DOHH2 (cell line): ENCODE data around the gene CNNM3.

Experiments
- CTCF ChIP-seq: fragments of 200-600 bp; sonication (generic); IDR thresholded peaks from one replicate; pipeline ENCODE4 v1.5.1; 2014; ENCODE audit warnings: antibody characterized with exemption, mild to moderate bottlenecking, low read depth, low read length; ENCODE audit not compliant: poor library complexity, severe bottlenecking
- EZH2phosphoT487 ChIP-seq: fragments of 200-600 bp; sonication (generic); IDR thresholded peaks from 2 replicates; pipeline ENCODE4 v1.6.1; 2017; ENCODE audit warnings: borderline replicate concordance, mild to moderate bottlenecking, antibody characterized with exemption, low read length, moderate library complexity, mixed read lengths

DNA sequence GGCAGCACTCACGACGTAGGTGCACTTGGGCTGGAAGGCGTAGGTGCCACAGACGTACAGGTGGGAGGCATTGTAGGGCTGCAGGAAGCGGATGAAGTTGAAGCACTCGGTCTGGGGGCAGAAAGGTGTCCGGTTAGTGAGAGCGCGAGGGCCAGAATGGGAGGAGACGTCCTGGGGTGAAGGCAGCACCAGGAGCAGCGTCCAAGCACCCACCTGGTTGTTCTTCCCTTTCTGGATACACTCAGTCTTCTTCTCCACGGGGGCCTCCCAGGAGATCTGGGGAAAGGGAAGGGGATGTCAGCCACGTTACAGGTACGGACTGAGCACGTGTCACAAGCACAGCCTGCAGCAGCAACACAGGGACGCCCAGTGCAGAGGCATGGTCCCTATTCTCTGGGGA lies 49.6 kb downstream of the CNNM3 start:
- TF ChIP-seq CTCF (no peak), EZH2phosphoT487 (no peak)
